ENCODE results near the gene XRCC4. TPM values are rescaled to one million over a fixed set of nuclear protein-coding genes. Genes with fewer than 3 reads are reported as not detected.

The XRCC4 gene
- polyA plus RNA-seq, 1 donor (not counting 4 experiments of a cell fraction or from before 2014, with no cell fraction given): 10.9 TPM

DNA sequence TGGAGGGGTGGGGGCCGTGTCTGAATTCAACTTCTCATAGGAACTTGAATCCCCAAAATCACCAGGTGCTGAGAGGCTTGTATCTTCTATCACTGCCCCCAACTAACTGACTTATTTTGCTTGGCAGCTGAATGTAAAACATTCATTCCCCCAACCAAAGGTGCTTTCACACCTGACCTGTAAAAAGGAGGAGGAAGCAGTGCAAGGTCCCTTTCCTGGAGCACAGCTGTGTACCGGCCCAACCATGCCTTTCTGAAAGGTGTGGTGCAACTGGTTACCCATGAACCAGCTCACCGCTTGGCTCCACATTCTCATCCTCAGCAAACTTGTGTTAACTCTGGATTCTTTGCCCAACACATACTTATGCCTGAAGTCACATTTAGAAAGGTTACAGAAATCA lies 34.8 kb upstream of the XRCC4 start:
- H3K79me2 ChIP-seq (ENCODE audit: control insufficient read depth, insufficient read depth, low read length): no peaks in the 10 kb centered on the region
- H3K27ac ChIP-seq (ENCODE audit: control insufficient read depth, insufficient read depth, low read length): no peak overlapping the region
- no peaks in the 10 kb centered on the region for H3K4me1 ChIP-seq (ENCODE audit: control insufficient read depth, extremely low read depth, insufficient read depth, low read length)
- DNase-seq (ENCODE audit: low read depth, low spot score): no peak
- H3K9me1 ChIP-seq (ENCODE audit: control insufficient read depth, extremely low read depth, insufficient read depth, low read length): no peaks in the 10 kb centered on the region
- no peak overlapping the region for H2AFZ ChIP-seq (ENCODE audit: control insufficient read depth, low read length)
- TF ChIP-seq EZH2 (IDR thresholded peaks at IDR 0.05; ENCODE audit: low read length): no peak
- TF ChIP-seq, protein P1, sequence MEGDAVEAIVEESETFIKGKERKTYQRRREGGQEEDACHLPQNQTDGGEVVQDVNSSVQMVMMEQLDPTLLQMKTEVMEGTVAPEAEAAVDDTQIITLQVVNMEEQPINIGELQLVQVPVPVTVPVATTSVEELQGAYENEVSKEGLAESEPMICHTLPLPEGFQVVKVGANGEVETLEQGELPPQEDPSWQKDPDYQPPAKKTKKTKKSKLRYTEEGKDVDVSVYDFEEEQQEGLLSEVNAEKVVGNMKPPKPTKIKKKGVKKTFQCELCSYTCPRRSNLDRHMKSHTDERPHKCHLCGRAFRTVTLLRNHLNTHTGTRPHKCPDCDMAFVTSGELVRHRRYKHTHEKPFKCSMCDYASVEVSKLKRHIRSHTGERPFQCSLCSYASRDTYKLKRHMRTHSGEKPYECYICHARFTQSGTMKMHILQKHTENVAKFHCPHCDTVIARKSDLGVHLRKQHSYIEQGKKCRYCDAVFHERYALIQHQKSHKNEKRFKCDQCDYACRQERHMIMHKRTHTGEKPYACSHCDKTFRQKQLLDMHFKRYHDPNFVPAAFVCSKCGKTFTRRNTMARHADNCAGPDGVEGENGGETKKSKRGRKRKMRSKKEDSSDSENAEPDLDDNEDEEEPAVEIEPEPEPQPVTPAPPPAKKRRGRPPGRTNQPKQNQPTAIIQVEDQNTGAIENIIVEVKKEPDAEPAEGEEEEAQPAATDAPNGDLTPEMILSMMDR (optimal IDR thresholded peaks at IDR 0.05 in 1 of 3, IDR thresholded peaks at IDR 0.05 in 1 of 3, conservative IDR thresholded peaks at IDR 0.05 in 1 of 3; ENCODE audit: extremely low read depth in 1 of 3, insufficient read depth in 2 of 3, low read length in 3 of 3): no peak
- H3K9ac ChIP-seq (ENCODE audit: control insufficient read depth, extremely low read depth, insufficient read depth, low read length): no peak overlapping the region
- no peaks in the 10 kb centered on the region for H3K36me3 ChIP-seq (ENCODE audit: control insufficient read depth in 2 of 2, extremely low read depth in 1 of 2, insufficient read depth in 2 of 2, low read length in 2 of 2)
- no peaks in the 10 kb centered on the region for H3K27me3 ChIP-seq (ENCODE audit: control insufficient read depth, extremely low read depth, insufficient read depth, low read length)
- dilution Hi-C loops (cut with MboI; ENCODE audit: extremely low pct_ligation_motif_present, low sequenced_read_pairs): no loop called here
- no peak overlapping the region for H3K4me2 ChIP-seq (ENCODE audit: control insufficient read depth, extremely low read depth, insufficient read depth, low read depth, low read length)
- H3K9me3 ChIP-seq (ENCODE audit: control insufficient read depth, low read depth, low read length): no peaks in the 10 kb centered on the region
- no peak overlapping the region for H3K4me3 ChIP-seq (ENCODE audit: control insufficient read depth in 2 of 3, extremely low read depth in 1 of 3, insufficient read depth in 2 of 3, low read depth in 1 of 3, low read length in 3 of 3)
- no peak for FAIRE-seq
- no peaks in the 10 kb centered on the region for H4K20me1 ChIP-seq (ENCODE audit: control insufficient read depth, extremely low read depth, insufficient read depth, low read length)

- dilution Hi-C loops (cut with MboI; ENCODE audit: extremely low pct_ligation_motif_present, low sequenced_read_pairs): no loop called here
- Histone ChIP-seq H3K4me3 (ENCODE audit: control insufficient read depth in 2 of 3, extremely low read depth in 1 of 3, insufficient read depth in 2 of 3, low read depth in 1 of 3, low read length in 3 of 3) (no peak overlapping the region), H3K27ac (ENCODE audit: control insufficient read depth, insufficient read depth, low read length) (no peak overlapping the region), H3K79me2 (ENCODE audit: control insufficient read depth, insufficient read depth, low read length) (no peaks in the 10 kb centered on the region), H3K4me2 (ENCODE audit: control insufficient read depth, extremely low read depth, insufficient read depth, low read depth, low read length) (no peak overlapping the region), H3K9me3 (ENCODE audit: control insufficient read depth, low read depth, low read length) (no peaks in the 10 kb centered on the region), H3K9me1 (ENCODE audit: control insufficient read depth, extremely low read depth, insufficient read depth, low read length) (no peaks in the 10 kb centered on the region), H3K27me3 (ENCODE audit: control insufficient read depth, extremely low read depth, insufficient read depth, low read length) (no peaks in the 10 kb centered on the region), H3K36me3 (ENCODE audit: control insufficient read depth in 2 of 2, extremely low read depth in 1 of 2, insufficient read depth in 2 of 2, low read length in 2 of 2) (no peaks in the 10 kb centered on the region), H4K20me1 (ENCODE audit: control insufficient read depth, extremely low read depth, insufficient read depth, low read length) (no peaks in the 10 kb centered on the region), H3K4me1 (ENCODE audit: control insufficient read depth, extremely low read depth, insufficient read depth, low read length) (no peaks in the 10 kb centered on the region), H2AFZ (ENCODE audit: control insufficient read depth, low read length) (no peak overlapping the region), H3K9ac (ENCODE audit: control insufficient read depth, extremely low read depth, insufficient read depth, low read length) (no peak overlapping the region)
- FAIRE-seq (no peak), DNase-seq (ENCODE audit: low read depth, low spot score) (no peak)
- TF ChIP-seq, protein P1 (optimal IDR thresholded peaks at IDR 0.05 in 1 of 3, IDR thresholded peaks at IDR 0.05 in 1 of 3, conservative IDR thresholded peaks at IDR 0.05 in 1 of 3; ENCODE audit: extremely low read depth in 1 of 3, insufficient read depth in 2 of 3, low read length in 3 of 3): no peak
- no peak for TF ChIP-seq EZH2 (IDR thresholded peaks at IDR 0.05; ENCODE audit: low read length)
Measured at GRCh38 chr5:83044926-83045325, 32.4 kb upstream of the XRCC4 start.

Measured in keratinocyte (primary cell).